Gastroesophageal sphincter (tissue), 4 donors: ENCODE results near the gene SAP30L. TPM values are rescaled to one million over a fixed set of nuclear protein-coding genes. Genes with fewer than 3 reads are reported as not detected.

Experiments used
- ATAC-seq: fragments of 150-250 bp; one replicate; pipeline ENCODE4 v1.9.1; 2016; ENCODE audit warnings: mild to moderate bottlenecking, moderate library complexity
- H3K27ac ChIP-seq, 4 donors: fragments of 200-600 bp; sonication (generic) in 3 of 4; 1 replicate in 3 of 4; 2 replicates in 1 of 4; pipeline ENCODE4 v1.5.1; 2016 to 2019
- H3K27me3 ChIP-seq: fragments of 200-600 bp; sonication (generic); one replicate; pipeline ENCODE4 v1.5.1; 2019
- H3K36me3 ChIP-seq, 2 donors: fragments of 200-600 bp; sonication (generic); one replicate each; pipeline ENCODE4 v1.5.1; 2019; ENCODE audit warnings: control low read depth in 1 of 2
- H3K4me1 ChIP-seq, 3 donors: fragments of 200-600 bp; sonication (generic); 1 replicate in 2 of 3; 2 replicates in 1 of 3; pipeline ENCODE4 v1.5.1; 2016 to 2019; ENCODE audit warnings: control low read depth in 2 of 3
- H3K4me3 ChIP-seq, 2 donors: fragments of 200-600 bp; sonication (generic); one replicate each; pipeline ENCODE4 v1.5.1; 2019; ENCODE audit warnings: mild to moderate bottlenecking in 1 of 2, moderate library complexity in 1 of 2
- H3K9me3 ChIP-seq, 3 donors: fragments of 200-600 bp; sonication (generic); one replicate each; pipeline ENCODE4 v1.5.1; 2017 to 2019; ENCODE audit warnings: control low read depth in 2 of 3
- CTCF ChIP-seq, 4 experiments: fragments of 200-600 bp in 2 of 4; fragments of 450-650 bp in 2 of 4; sonication (generic) in 1 of 4; IDR thresholded peaks; one replicate each; pipeline ENCODE4 v1.5.1; 2017 to 2019; ENCODE audit warnings: antibody characterized with exemption in 4 of 4, mild to moderate bottlenecking in 2 of 4, moderate library complexity in 2 of 4
- EP300 ChIP-seq: sonication (generic); formaldehyde crosslinking; IDR thresholded peaks from one replicate; pipeline ENCODE4 v1.6.1; 2017; ENCODE audit warnings: antibody characterized with exemption, mild to moderate bottlenecking
- POLR2A ChIP-seq, 2 donors: fragments of 450-650 bp; IDR thresholded peaks; one replicate each; pipeline ENCODE4 v1.6.1; 2017; ENCODE audit warnings: antibody characterized with exemption in 2 of 2, mild to moderate bottlenecking in 2 of 2, moderate library complexity in 1 of 2
- POLR2AphosphoS5 ChIP-seq: sonication (generic); formaldehyde crosslinking; IDR thresholded peaks from one replicate; pipeline ENCODE4 v1.6.1; 2017; ENCODE audit warnings: antibody characterized with exemption
- WGBS, 2 donors: methylation state at CpG; one replicate each; pipeline ENCODE4 v1.1.5; 2018; ENCODE audit warnings: low coverage in 1 of 2; 5-methylcytosine and 5-hydroxymethylcytosine counted together
- total RNA-seq, 4 donors: library from RNA; depleted of rRNA; stranded (reverse); fragments of >200 nt; gene quantifications; one replicate each; pipeline ENCODE4 v1.1.0, GENCODE V29; 2016

The SAP30L gene
- total RNA-seq, 4 donors from 2014 or later = 37.4 to 88.3 (median 68.8) TPM

DNA sequence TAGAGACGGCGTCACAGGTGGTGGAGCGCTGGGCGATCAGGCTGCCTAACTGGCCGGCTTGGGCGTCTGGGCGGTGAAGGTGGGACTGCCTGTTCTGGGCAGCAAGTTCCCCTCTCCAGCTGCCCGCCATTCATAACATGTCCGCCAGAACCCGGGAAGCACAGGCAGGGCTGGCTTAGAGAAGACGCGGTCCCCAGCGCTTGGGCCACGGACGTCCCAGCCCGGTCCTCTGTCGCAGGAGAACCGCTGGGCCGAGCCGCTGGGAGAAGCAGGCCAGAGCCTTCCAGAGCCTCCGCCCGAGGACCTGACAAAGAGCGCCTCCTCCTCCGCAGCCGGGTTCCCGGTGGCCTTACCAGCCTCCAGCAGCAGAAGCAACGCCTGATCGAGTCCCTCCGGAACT, 47.5 kb downstream of the SAP30L start:
- WGBS, 2 donors = 51% methylated on average over 12 of the region's 29 CpGs; no CpG with 5 or more reads in 1 of the 2 donors
- TF ChIP-seq CTCF (IDR thresholded peaks at IDR 0.05) = no peak
- no peak for TF ChIP-seq POLR2A (IDR thresholded peaks at IDR 0.05)
- no peak for TF ChIP-seq POLR2AphosphoS5
- no peak for TF ChIP-seq EP300
- Histone ChIP-seq H3K9me3 (no peaks in the 10 kb centered on the region), H3K4me1 (no peaks in the 10 kb centered on the region), H3K36me3 (no peaks in the 10 kb centered on the region), H3K27ac (no peak overlapping the region), H3K4me3 (no peak overlapping the region), H3K27me3 (peaks cover 91% of the 10 kb centered on the region)
- ATAC-seq = no peak

DNA sequence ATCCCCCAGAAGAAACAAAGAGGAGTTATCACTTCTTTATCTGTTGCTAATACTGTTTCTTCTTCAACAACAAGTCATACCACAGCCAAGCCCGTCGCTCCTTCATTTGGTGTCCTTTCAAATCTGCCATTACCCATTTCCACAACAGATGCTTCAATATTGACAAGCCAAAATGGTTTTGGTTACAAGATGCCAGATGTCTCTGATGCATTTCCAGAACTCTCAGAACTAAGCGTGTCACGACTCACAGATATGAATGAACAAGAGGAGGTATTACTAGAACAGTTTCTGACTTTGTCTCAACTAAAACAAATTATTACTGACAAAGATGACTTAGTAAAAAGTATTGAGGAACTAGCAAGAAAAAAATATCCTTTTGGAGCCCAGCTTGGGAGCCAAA, 48.2 kb downstream of the SAP30L start:
- H3K4me3 ChIP-seq = no peak overlapping the region
- no peak for TF ChIP-seq EP300
- TF ChIP-seq POLR2AphosphoS5 = no peak
- TF ChIP-seq CTCF (IDR thresholded peaks at IDR 0.05) = no peak
- TF ChIP-seq POLR2A (IDR thresholded peaks at IDR 0.05) = no peak
- H3K9me3 ChIP-seq = no peaks in the 10 kb centered on the region
- H3K27me3 ChIP-seq = peaks cover 91% of the 10 kb centered on the region
- no peak for ATAC-seq
- H3K36me3 ChIP-seq = no peaks in the 10 kb centered on the region
- 67 to 73% methylated on average over 3 to 4 of the region's 4 CpGs for WGBS, 2 donors
- H3K4me1 ChIP-seq = no peaks in the 10 kb centered on the region
- no peak overlapping the region for H3K27ac ChIP-seq

GRCh38 chr5:154498591-154498990, 52.8 kb downstream of the SAP30L start:
- Histone ChIP-seq H3K27me3 (peaks cover 57% of the 10 kb centered on the region), H3K9me3 (no peaks in the 10 kb centered on the region), H3K36me3 (no peaks in the 10 kb centered on the region), H3K4me3 (no peak overlapping the region), H3K27ac (no peak overlapping the region), H3K4me1 (no peaks in the 10 kb centered on the region)
- no peak for ATAC-seq
- TF ChIP-seq CTCF (IDR thresholded peaks at IDR 0.05) (no peak), EP300 (no peak), POLR2A (IDR thresholded peaks at IDR 0.05) (no peak), POLR2AphosphoS5 (no peak)
- 33 to 83% methylated on average over 1 of the region's 1 CpG for WGBS, 2 donors

DNA sequence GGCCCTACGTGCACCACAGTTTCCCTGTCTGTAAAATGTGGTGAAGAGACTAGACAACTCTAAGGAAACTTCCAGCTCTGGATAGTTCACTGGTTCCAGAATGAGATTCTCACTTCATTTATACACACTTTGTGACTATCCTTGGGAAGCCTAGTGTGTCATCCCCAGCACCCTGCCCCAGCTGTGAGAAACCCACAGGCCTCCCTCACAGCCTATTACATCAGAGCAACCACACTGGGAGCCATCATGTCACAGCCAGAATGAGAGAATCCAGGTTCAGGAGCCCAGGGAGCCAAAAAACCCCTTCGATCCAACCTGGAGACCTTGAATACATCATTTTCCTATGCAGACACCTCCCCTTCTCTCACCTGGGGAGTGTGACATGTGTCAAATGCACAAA, 53.2 kb downstream of the SAP30L start:
- Histone ChIP-seq H3K36me3 (no peaks in the 10 kb centered on the region), H3K27me3 (peaks cover 53% of the 10 kb centered on the region)

More for the DNA sequence above, 53.2 kb downstream of the SAP30L start:
- TF ChIP-seq POLR2AphosphoS5 (no peak), POLR2A (IDR thresholded peaks at IDR 0.05) (no peak), CTCF (IDR thresholded peaks at IDR 0.05) (no peak), EP300 (no peak)
- Histone ChIP-seq H3K4me1 (no peaks in the 10 kb centered on the region), H3K4me3 (no peak overlapping the region), H3K9me3 (no peaks in the 10 kb centered on the region), H3K27ac (no peak overlapping the region)
- ATAC-seq = no peak
- whole genome bisulfite sequencing, 2 donors = 88% methylated on average over 1 of the region's 2 CpGs; no CpG with 5 or more reads in 1 of the 2 donors
